Heart right ventricle (tissue), 16 donors: Measurements from ENCODE around the gene RHOJ. TPM values are rescaled to one million over a fixed set of nuclear protein-coding genes. Genes with fewer than 3 reads are reported as not detected.
A peak's percentile ranks its signal among the peaks of the same experiment; 100 is the strongest.

Source experiments
- ATAC-seq, 8 donors: fragments of 200-7000 bp; cut with Tn5 transposase; one replicate each; pipeline ENCODE4 v1.9.1; 2020; ENCODE audit warnings: mild to moderate bottlenecking in 8 of 8, moderate library complexity in 8 of 8, moderate number of reproducible peaks in 1 of 8
- DNase-seq, 2 donors: peaks; one replicate each; pipeline ENCODE4 v3.0.0-alpha.2; 2020
- H3K27ac ChIP-seq, 10 donors: fragments of 200-600 bp; sonication (generic) in 2 of 10; one replicate each; pipeline versions ENCODE4 v1.5.0 to v1.8.0; 2020 to 2022; ENCODE audit warnings: mild to moderate bottlenecking in 3 of 10
- H3K27me3 ChIP-seq, 7 donors: fragments of 200-600 bp; one replicate each; pipeline ENCODE4 v1.8.0; 2021 to 2022; ENCODE audit warnings: mild to moderate bottlenecking in 2 of 7
- H3K36me3 ChIP-seq, 9 donors: fragments of 200-600 bp; sonication (generic) in 1 of 9; one replicate each; pipeline versions ENCODE4 v1.5.0 to v1.8.0; 2020 to 2022; ENCODE audit warnings: mild to moderate bottlenecking in 2 of 9
- H3K4me1 ChIP-seq, 9 donors: fragments of 200-600 bp; sonication (generic) in 1 of 9; one replicate each; pipeline versions ENCODE4 v1.5.0 to v1.8.0; 2020 to 2022; ENCODE audit warnings: mild to moderate bottlenecking in 4 of 9
- H3K4me3 ChIP-seq, 10 donors: fragments of 200-600 bp; sonication (generic) in 2 of 10; one replicate each; pipeline versions ENCODE4 v1.5.0 to v1.8.0; 2020 to 2022; ENCODE audit warnings: mild to moderate bottlenecking in 7 of 10, moderate library complexity in 2 of 10
- H3K9me3 ChIP-seq, 11 donors: fragments of 200-600 bp in 10 of 11; sonication (generic) in 2 of 11; one replicate each; pipeline versions ENCODE4 v1.5.0 to v1.8.0; 2013 to 2022; ENCODE audit warnings: mild to moderate bottlenecking in 2 of 11, control low read depth in 1 of 11, moderate library complexity in 1 of 11
- CTCF ChIP-seq, 9 donors: fragments of 200-600 bp; sonication (generic) in 2 of 9; IDR thresholded peaks; one replicate each; pipeline versions ENCODE4 v1.5.0 to v1.8.0; 2021 to 2022; ENCODE audit warnings: antibody characterized with exemption in 9 of 9, mild to moderate bottlenecking in 5 of 9, moderate library complexity in 1 of 9
- WGBS, 2 donors: extraction: QIAGEN DNeasy Blood & Tissue Kit; methylation state at CpG; one replicate each; pipeline ENCODE4 v1.1.7; 2013; ENCODE audit warnings: inconsistent platforms in 1 of 2; 5-methylcytosine and 5-hydroxymethylcytosine counted together
- intact Hi-C, 10 donors: fragments of 100-400 bp; cut with DNase I; formaldehyde crosslinking; loops; one replicate each; pipeline versions ENCODE4 v1.11.1 to v1.14.2; 2022
- polyA plus RNA-seq, 2 donors: library from polyadenylated mRNA; stranded (reverse); fragments of 200-250 nt; gene quantifications; one replicate each; pipeline ENCODE4 v1.2.3, GENCODE V29; 2013
- total RNA-seq, 10 donors: library from RNA; stranded (reverse); fragmentation: NEBNext Ultra II Directional in 3 of 10; extraction: Animal tissue kit (Norgen Biotek cat#: 25700) in 3 of 10; gene quantifications; one replicate each; pipeline versions ENCODE4 v1.2.1 to v1.2.4, GENCODE V29; 2021 to 2023
- donor health status: Arrhythmogenic right ventricular cardiomyopathy.
- donor health status: ischemic (EF 13 %, LVEDD 7.1; RV severe dilation, severe dysfunction).
- donor health status: healthy with polysubstance abuse.
- donor health status: DM: no; HTN: yes; CAD: no.
- donor health status: DM: no; HTN: no; CAD: no.
- donor health status: ischemic (EF 25% LVEDD 6.9; RV normal size, moderate dysfunction).
- donor health status: ischemic (EF 25% LVEDD 5.7; RV mildly dilated, moderate dysfunction).
- donor health status: healthy.
- donor health status: DM: yes; HTN: yes; CAD: no.
- donor health status: Ischemic cardiomyopathy.
- donor health status: ischemic (EF 35%, LVEDD 5.7; RV mildly dilated, moderate dysfunction).
- donor health status: nonischemic (EF 11% LVEDD 7.7; RV severe dilation, severe dysfunction).
- donor health status: DM: yes; HTN: yes; CAD: no.
- donor health status: PGD.
- donor health status: ischemic (EF 29% LVEDD 5.4; RV normal size, mild dysfunction).
- donor health status: nonischemic (EF 23%, LVEDD 6.1; RV moderate dilation, normal function).

The RHOJ gene
- total and polyA plus RNA-seq, 12 donors = 7.5 to 19.8 (median 12.2) TPM

GRCh38 chr14:63200035-63200740 is 4.1 kb upstream of the RHOJ start:
- peak in 1 of 8 donors; percentile 57 for ATAC-seq
- Histone ChIP-seq H3K9me3 (no peaks in the 10 kb centered on the region), H3K4me1 (peaks cover 0 to 21% (median 8%) of the 10 kb centered on the region in 9 donors), H3K4me3 (no peak overlapping the region), H3K27ac (peak overlapping the region in 2 of 10 donors; percentile 16 to 42), H3K27me3 (no peaks in the 10 kb centered on the region), H3K36me3 (no peaks in the 10 kb centered on the region)
- WGBS, 2 donors = 67 to 71% methylated on average over 5 of the region's 5 CpGs
- intact Hi-C loops = no loop called here
- DNase-seq = peak in 1 of 2 donors; percentile 50
- no peak for TF ChIP-seq CTCF (IDR thresholded peaks at IDR 0.05)

- Histone ChIP-seq H3K36me3 (no peaks in the 10 kb centered on the region), H3K27me3 (no peaks in the 10 kb centered on the region), H3K27ac (peak overlapping the region in 1 of 10 donors; percentile 42), H3K9me3 (no peaks in the 10 kb centered on the region), H3K4me3 (no peak overlapping the region), H3K4me1 (peaks cover 0 to 21% (median 8%) of the 10 kb centered on the region in 9 donors)
- TF ChIP-seq CTCF (IDR thresholded peaks at IDR 0.05) = no peak
- ATAC-seq = no peak
- no peak for DNase-seq
- intact Hi-C loops = no loop called here
Measured at GRCh38 chr14:63200767-63201166, 3.5 kb upstream of the RHOJ start.

GRCh38 chr14:63203015-63203414 is 1.2 kb upstream of the RHOJ start:
- Histone ChIP-seq H3K36me3 (no peaks in the 10 kb centered on the region), H3K4me1 (peaks cover 0 to 37% (median 14%) of the 10 kb centered on the region in 9 donors), H3K4me3 (peak overlapping the region in 2 of 10 donors; percentile 64 to 70), H3K9me3 (no peaks in the 10 kb centered on the region), H3K27me3 (no peaks in the 10 kb centered on the region), H3K27ac (peak overlapping the region in 8 of 10 donors; percentile 81 to 98 (median 93))
- DNase-seq (no peak), ATAC-seq (no peak)
- intact Hi-C loops = no loop called here
- TF ChIP-seq CTCF (IDR thresholded peaks at IDR 0.05) = no peak
- 97 to 99% methylated on average over 2 of the region's 2 CpGs for WGBS, 2 donors

GRCh38 chr14:63203618-63204406 is 431 bp upstream of the RHOJ start:
- peak overlapping the region; percentile 44 to 70 (median 60) for H3K4me3 ChIP-seq

More at GRCh38 chr14:63203618-63204406, 431 bp upstream of the RHOJ start:
- Histone ChIP-seq H3K27me3 (no peaks in the 10 kb centered on the region), H3K4me1 (peaks cover 0 to 44% (median 14%) of the 10 kb centered on the region in 9 donors), H3K36me3 (no peaks in the 10 kb centered on the region), H3K9me3 (no peaks in the 10 kb centered on the region), H3K27ac (peak overlapping the region; percentile 75 to 98 (median 93))
- TF ChIP-seq CTCF (IDR thresholded peaks at IDR 0.05) = peak in 6 of 9 donors; percentile 13 to 56 (median 32)
- intact Hi-C loops = loop anchor here in 1 of 10 donors (2.0 kb wide), 1 partner anchor 69 kb away; no protein-coding TSS in a partner anchor
- ATAC-seq = peak; percentile 94 to 97 (median 96)
- peak; percentile 60 to 95 for DNase-seq
- 14 to 18% methylated on average over 11 of the region's 11 CpGs for WGBS, 2 donors
